H54 (cell line): ENCODE data around the gene TBL1X.
"Not testable (repeated sequence)": the region's sequence is repeated elsewhere in the genome, so short reads cannot be mapped to it uniquely, and the experiment has no call there.

Source experiments
- DNase-seq: peaks from one replicate; pipeline ENCODE4 v3.0.0; 2011; ENCODE audit warnings: low spot score, mixed read lengths; ENCODE audit not compliant: insufficient read length
- FAIRE-seq: peaks from 3 replicates; lab custom pipeline; 2011; peaks lifted over from hg19 to GRCh38; lab: Jason Lieb, UNC
- POLR2A ChIP-seq: IDR thresholded peaks from 2 replicates; pipeline ENCODE4 v1.6.1; 2011; ENCODE audit warnings: low read depth, mild to moderate bottlenecking, low read length

Gene TBL1X

DNA sequence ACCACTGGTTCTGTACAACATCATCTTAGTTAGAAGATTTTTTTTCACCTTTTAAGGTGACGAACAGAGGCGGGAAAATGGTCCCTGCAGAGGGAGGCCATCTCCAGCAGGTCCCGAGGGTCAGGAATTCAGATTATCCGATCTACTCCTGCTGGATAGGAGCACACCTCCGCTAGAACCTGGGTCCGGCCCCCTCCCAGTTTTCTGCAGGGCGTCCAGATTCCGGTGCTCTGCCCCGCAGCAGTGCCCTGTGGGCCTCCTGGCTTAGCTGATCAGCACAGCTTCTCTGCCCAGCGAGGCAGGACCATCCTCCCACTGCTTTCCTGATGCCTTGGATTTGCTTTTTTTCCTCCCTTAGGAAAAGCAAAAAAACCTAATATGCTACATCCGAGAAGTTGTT, 2.3 kb downstream of the TBL1X start:
- FAIRE-seq (no peak), DNase-seq (no peak)
- no peak for TF ChIP-seq POLR2A

DNA sequence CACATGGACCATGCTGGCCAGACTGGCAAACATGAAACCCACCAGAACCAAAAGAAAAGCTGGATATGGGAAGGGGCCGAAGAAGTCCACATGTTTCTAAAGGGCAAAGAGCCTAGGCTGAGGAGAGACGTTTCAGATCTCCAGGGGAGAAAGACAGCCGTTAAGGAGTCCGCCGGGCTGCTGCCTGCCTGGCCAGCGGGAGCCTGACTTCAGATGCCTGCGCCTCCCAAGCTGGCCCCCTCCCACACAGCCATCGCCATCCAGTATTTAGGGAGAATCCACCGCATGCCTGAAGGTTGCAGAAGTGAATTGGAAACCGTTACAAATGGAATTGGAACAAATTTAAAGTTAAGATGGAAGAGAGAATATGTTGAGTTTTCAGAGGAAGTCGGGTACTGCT, 2.9 kb downstream of the TBL1X start:
- FAIRE-seq (no peak), DNase-seq (no peak)
- no peak for TF ChIP-seq POLR2A

DNA sequence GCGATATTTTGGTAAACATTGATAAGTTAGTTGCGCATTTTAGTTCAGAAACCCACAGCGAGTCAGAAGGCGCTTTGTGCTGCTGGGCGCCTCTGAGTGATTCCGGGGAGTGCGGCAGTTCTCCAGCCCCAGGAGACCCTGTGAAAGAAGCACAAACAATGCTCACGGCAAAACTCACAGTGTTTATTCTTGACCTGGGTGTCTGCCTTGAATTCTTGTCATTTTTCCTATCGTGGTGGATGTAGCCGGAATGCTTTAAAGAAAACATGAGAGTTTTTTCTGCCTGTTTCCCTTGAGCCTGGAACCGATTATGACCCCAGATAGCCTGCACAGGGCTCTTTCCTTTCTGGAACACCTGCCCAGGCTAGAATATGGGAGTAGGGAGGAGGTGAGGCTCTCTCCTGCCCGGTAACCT, 6.7 kb downstream of the TBL1X start:
- TF ChIP-seq POLR2A, result no peak
- no peak for FAIRE-seq
- DNase-seq, result no peak

DNA sequence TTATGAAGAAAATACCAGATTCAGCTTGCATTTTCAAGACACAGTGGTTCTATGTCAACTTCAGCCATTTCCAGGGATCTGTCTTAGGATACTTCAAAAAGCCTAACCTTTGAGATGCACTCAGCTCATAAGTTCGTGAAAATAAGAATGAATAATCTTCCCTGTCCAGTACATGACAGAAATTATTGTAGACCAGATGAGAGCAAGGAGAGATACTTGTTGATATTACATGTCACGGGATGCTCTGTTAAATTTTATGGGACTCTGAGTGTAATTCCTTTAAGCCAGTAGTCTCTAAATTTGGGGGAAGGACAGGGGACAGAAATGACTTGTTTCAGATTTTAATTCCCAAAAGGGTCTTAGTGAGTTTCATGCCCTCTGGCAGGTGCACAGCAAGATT, 8.8 kb downstream of the TBL1X start:
- FAIRE-seq (no peak), DNase-seq (no peak)
- no peak for TF ChIP-seq POLR2A

DNA sequence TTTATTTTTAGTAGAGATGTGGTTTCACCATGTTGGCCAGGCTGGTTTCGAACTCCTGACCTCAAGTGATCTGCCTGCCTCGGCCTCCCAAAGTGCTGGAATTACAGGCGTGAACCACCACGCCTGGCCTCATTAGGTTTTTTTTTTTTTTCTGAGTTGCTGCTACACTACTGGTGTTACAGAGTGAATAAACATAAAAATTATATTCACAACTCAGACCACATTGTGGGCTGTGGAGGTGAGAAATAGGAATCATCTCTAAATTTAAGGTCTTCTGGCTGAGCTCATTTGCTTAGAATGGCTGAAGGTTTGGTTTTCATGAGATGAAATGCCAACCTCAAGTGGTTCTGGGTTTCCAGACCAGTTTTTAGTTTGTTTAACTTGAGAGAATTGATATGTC, 10.6 kb downstream of the TBL1X start:
- DNase-seq, FAIRE-seq: not testable (repeated sequence)

DNA sequence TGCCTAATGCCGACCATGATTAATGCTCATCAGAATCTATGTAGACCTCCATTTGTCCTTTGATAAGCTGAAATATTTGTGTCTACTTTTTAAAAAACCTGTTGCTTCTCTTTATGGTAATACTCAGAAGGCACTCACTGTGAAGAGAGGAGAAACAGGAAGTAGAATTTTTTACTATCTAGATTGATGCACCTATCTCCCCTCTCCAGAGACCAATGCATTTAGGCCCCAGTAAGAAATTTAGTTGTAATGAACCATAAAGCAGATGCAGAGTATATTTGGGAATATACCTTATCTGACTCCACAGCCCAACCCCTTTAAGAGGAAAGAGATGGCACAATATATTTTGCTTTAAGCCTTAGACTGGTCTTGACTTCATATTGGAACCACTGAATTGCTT, 11.1 kb downstream of the TBL1X start:
- TF ChIP-seq POLR2A, result no peak
- DNase-seq (no peak), FAIRE-seq (no peak)

DNA sequence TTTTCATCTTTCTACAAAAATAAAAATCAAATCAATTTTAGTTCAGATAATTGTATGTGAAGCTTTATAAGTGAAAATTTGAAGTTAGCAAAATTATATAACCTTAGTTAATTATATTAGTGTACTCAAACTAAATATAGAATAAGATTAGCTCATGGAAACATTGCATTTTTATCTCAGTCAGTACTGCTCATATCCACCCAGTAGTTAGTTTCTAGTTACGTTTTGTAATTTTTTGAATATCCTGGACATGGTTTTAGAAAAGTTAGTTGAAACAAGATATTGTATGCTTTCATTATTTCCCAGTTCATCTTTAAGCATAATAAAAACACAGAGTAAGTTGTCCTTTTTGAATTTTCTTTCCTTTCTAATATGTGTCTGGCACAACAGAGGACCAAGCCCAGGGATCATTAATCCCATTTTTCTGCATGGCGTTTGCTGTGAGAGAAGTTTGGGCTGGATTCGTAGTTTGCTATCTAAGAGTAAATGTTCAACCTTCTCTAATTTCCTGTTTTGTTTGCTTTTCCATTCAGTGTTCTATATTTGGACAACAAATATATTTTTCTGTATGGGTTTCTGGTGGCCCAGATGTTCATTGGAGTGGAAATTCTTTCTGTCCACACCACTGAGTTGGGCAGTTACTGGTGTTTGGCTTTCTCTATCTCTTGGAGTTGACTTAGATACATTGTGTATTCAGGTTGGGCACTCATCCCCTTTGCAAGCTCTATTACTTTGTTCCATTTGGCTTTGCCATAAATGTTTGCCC, 12.1 kb downstream of the TBL1X start:
- TF ChIP-seq POLR2A, result no peak
- DNase-seq (no peak), FAIRE-seq (no peak)

DNA sequence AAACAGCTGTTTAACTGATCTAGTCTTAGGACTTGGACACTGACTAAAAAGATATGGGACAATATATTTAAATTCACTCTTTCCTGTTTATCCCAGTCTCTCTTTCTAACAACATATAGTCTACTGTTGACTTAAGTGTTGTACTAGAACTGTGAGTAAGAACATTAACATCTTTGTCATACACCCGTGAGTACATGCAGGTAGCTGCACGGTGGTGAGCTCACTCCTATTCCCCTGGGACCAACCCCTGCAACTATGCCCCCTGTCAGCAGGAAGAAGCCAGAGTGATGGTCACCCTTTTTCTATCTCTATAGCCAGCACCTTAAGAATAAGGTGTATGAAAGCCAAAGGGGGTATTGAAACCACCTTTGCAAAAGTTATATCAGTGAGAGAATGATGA, 17.6 kb downstream of the TBL1X start:
- FAIRE-seq (no peak), DNase-seq (no peak)
- TF ChIP-seq POLR2A, result no peak

DNA sequence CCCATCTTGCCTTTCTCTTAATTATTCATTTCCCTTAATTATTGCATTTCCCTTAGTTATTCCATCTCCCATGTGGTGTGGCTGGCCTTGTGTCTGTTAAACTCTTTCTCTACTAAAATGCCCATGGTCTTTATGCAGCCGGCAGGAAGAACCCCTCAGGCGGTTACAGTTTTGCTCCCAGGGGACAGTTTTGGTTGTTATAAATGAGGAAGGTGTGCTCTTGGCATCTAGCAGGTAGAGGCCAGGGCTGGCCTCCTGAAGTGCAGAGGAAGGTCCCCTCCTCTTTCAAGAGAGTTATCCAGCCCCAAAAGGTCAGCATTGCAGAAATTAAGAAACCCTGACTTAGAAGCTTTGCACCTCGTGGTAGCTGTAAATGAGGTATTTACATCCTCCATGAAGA, 18.0 kb downstream of the TBL1X start:
- DNase-seq (no peak), FAIRE-seq (no peak)
- no peak for TF ChIP-seq POLR2A

DNA sequence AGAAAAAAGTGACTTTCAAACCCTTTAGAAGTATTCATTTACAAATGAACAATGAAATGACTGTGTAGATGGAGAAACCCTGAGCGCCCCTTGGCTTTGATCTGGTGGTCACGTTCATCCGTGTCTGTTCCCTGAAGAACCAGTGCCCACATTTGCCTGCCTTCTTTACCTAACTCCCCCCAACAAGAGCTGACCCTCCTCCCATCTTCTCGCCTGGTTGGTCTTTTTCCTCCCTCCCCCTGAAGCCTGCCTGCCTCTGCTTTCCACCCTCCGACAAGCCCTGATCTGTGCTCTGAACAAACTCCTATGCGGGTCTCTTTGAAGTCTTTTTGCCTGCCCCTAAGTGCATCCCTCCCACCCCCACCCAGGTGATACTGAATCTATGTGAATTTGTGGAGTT, 18.5 kb downstream of the TBL1X start:
- no peak for DNase-seq
- TF ChIP-seq POLR2A, result no peak
- FAIRE-seq, result no peak

DNA sequence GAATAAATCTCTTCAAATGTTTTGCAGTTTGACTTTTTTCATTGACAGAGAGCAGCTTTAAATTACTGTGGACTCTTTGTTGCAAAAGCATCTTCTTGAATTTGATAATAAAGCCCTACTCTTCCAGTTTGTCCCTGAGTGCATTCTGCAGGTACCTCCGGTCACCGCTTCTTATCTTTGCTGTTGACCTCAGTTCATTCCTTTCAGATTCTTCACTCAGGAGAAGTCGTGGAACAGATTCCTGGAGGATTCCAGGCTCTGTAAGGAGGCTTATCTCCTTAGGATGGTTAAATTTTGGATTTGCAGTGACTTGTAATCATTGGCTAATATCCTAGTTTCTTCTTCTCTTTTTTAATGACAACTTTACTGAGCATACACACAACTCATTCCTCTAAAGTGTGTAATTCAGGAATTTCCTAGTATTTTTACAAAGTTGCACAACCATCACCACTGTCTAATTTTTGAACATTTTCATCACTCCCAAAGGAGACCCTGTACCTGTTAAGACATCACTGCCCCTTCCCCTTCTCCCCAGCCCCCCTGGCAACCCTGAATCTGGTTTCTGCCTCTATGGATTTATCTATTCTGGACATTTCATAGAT, 22.0 kb downstream of the TBL1X start:
- FAIRE-seq (no peak), DNase-seq (no peak)
- TF ChIP-seq POLR2A, result no peak

DNA sequence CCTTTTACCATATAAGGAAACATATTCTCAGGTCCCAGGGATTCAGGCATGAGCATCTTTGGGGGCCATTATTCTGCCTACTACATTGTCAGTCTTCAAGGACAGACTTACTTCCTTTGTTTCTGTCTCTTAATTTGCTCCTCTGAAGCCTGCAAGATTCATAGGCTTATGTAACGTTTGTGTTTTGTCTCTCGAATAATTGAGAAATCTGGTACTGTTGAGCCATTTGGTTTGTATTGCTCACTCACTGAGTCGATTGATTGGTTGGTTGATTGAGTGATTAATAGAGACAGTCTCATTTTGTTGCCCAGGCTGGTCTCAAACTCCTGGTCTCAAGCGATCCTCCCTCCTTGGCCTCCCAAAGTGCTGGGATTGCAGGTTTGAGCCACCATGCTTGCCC, 23.7 kb downstream of the TBL1X start:
- no peak for FAIRE-seq
- DNase-seq, result no peak
- TF ChIP-seq POLR2A, result no peak

DNA sequence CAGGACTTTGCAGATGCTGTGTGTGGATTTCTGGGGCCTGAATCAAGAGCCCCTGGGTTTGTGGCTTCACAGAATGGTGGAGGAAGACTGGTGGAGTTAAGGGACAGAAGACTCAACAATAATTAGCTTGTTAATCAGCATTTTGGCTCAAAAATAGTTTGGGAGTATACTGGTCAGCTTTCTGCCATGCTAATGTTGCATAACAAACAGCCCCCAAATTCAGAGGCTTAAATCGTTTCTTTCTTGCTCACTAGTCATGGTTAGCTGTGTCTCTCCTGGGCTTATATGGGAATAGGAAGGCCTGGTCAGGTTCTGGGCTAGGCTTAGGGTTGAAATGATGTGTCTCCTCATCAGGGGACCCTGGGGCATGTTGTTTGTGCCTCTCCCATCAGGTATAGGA, 24.4 kb downstream of the TBL1X start:
- DNase-seq (no peak), FAIRE-seq (no peak)
- no peak for TF ChIP-seq POLR2A

DNA sequence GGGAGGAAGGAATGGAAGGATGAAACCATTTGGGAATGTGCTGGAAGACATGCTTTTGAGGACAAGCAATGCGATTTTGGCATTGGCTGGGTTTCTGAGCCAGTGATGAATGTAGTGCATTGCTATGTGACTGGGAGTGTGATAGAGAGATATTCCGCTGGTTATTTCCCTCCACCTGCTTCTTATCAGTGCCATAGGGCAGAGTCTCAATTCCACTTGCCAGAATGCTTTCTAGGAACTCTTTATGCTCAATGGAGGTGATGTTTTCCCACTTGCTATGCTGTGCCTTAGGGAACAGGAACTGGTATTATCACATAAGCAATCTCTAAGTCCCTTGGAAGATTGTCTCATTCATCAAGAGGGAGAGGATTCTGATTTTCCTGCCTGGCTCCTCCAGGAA, 28.0 kb downstream of the TBL1X start:
- DNase-seq, result no peak
- FAIRE-seq, result no peak
- TF ChIP-seq POLR2A, result no peak

DNA sequence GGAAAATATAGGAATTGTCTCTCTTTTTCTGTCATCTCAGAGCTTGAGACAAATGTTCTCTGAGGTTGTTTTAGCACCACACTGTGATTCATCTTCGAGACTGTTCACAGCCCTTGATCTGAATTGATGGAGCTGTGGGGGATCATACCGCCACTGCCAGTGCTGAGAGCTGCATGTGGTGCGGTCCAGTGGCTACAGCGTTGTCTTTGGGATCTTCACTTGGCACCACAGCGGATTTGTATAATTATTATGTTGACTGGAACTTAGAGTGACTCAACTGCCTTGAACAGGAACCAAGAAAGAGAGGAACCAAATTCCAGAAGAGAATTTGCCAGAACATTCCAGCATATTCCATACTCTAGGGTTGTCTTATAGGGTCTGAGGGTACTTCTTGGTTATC, 29.1 kb downstream of the TBL1X start:
- DNase-seq (no peak), FAIRE-seq (no peak)
- TF ChIP-seq POLR2A, result no peak

DNA sequence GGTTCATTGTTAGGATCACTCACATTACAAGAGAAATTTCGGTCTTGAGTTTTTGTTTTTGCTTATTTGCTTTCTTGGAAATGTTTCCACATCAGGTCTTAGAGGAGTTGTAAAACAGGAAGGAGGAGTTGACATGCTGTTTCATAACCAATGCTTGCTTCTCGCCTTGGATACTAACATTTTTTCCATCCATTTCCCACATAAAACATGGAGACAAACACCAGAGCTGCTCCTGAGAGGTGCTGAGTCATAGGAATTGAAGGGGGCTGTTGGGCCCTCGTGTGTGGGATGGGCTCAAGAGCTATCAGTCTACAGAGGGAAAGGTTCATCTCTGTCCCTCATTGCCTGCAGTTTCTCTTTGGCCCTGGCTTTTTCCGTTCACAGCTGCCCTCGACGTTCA, 29.9 kb downstream of the TBL1X start:
- FAIRE-seq (no peak), DNase-seq (no peak)
- TF ChIP-seq POLR2A, result no peak
